AG09319 (cell line): ENCODE measurements around the gene ACOXL.

ENCODE experiments used
- DNase-seq: peaks from one replicate; pipeline ENCODE4 v3.0.0-alpha.2; 2010; ENCODE audit warnings: low read depth; ENCODE audit errors: extremely low read depth
- TF ChIP-seq, protein P1 (sequence below): IDR thresholded peaks from 2 replicates; pipeline ENCODE4 v1.5.1; 2011; ENCODE audit warnings: low read depth, mild to moderate bottlenecking, inconsistent platforms, low read length, moderate library complexity

The ACOXL gene

GRCh38 chr2:110766291-110766690 lies 33.9 kb downstream of the ACOXL start:
- no peak for DNase-seq
- TF ChIP-seq, protein P1, sequence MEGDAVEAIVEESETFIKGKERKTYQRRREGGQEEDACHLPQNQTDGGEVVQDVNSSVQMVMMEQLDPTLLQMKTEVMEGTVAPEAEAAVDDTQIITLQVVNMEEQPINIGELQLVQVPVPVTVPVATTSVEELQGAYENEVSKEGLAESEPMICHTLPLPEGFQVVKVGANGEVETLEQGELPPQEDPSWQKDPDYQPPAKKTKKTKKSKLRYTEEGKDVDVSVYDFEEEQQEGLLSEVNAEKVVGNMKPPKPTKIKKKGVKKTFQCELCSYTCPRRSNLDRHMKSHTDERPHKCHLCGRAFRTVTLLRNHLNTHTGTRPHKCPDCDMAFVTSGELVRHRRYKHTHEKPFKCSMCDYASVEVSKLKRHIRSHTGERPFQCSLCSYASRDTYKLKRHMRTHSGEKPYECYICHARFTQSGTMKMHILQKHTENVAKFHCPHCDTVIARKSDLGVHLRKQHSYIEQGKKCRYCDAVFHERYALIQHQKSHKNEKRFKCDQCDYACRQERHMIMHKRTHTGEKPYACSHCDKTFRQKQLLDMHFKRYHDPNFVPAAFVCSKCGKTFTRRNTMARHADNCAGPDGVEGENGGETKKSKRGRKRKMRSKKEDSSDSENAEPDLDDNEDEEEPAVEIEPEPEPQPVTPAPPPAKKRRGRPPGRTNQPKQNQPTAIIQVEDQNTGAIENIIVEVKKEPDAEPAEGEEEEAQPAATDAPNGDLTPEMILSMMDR = no peak

- DNase-seq = no peak
- TF ChIP-seq, protein P1 = no peak
Observed at GRCh38 chr2:110768591-110768990, 36.2 kb downstream of the ACOXL start.

GRCh38 chr2:110770404-110770958 lies 38.1 kb downstream of the ACOXL start:
- DNase-seq = no peak
- TF ChIP-seq, protein P1 = no peak

GRCh38 chr2:110770959-110771431 lies 38.6 kb downstream of the ACOXL start:
- no peak for DNase-seq
- TF ChIP-seq, protein P1 = no peak

- DNase-seq = no peak
- TF ChIP-seq, protein P1 = no peak
Observed at GRCh38 chr2:110771547-110772382, 39.4 kb downstream of the ACOXL start.

DNA sequence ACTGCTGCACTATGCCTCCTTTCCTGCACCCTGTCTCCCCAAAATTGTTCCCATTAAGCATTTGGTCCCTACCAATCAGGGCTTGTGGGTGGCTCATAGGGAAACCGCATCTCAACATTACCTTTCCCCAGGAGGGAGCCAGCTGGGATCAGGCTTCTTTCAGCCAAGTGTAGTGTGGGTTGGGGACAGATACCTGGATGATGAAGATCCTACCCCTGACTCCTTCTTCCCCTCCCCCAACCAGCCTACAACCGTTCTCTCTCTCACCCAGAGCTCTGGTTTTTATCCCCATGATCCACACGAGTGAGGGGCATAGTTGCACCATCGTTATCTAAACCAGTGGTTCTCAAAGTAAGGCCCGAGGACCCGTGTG lies 40.0 kb downstream of the ACOXL start:
- TF ChIP-seq, protein P1 = no peak
- no peak for DNase-seq

GRCh38 chr2:110773401-110773921 lies 41.1 kb downstream of the ACOXL start:
- TF ChIP-seq, protein P1 = no peak
- no peak for DNase-seq
